ENCODE measurements around the gene GPR35.

- TF ChIP-seq CTCF (IDR thresholded peaks at IDR 0.05) = no peak
- no peak for TF ChIP-seq EP300 (IDR thresholded peaks at IDR 0.05; ENCODE audit: low read depth)
These were observed 35.9 kb upstream of the GPR35 start for GRCh38 chr2:240589375-240589774.
